Keratinocyte (primary cell): Measurements from ENCODE around the gene CHD9. TPM values are rescaled to one million over a fixed set of nuclear protein-coding genes. Genes with fewer than 3 reads are reported as not detected.

Source experiments
- DNase-seq: peaks from one replicate; pipeline ENCODE4 v3.0.0-alpha.2; 2011; ENCODE audit warnings: low read depth, missing footprints, low spot score
- FAIRE-seq: peaks from 2 replicates; lab custom pipeline; 2011; peaks lifted over from hg19 to GRCh38; lab: Jason Lieb, UNC
- H2AFZ ChIP-seq: 2 replicates; pipeline ENCODE4 v1.6.0; 2012; ENCODE audit warnings: low read length, control low read depth, inconsistent platforms; ENCODE audit not compliant: control insufficient read depth
- H3K27ac ChIP-seq: 2 replicates; pipeline ENCODE4 v1.5.1; 2011; ENCODE audit warnings: low read length; ENCODE audit not compliant: control insufficient read depth, insufficient read depth
- H3K27me3 ChIP-seq: 3 replicates; pipeline ENCODE4 v1.6.0; 2011; ENCODE audit warnings: low read length; ENCODE audit not compliant: control insufficient read depth, insufficient read depth; ENCODE audit errors: extremely low read depth
- H3K36me3 ChIP-seq, 2 experiments: 2 replicates in 1 of 2; 3 replicates in 1 of 2; pipeline ENCODE4 v1.5.1; 2011; ENCODE audit warnings: low read length in 2 of 2, mild to moderate bottlenecking in 1 of 2; ENCODE audit not compliant: control insufficient read depth in 2 of 2, insufficient read depth in 2 of 2; ENCODE audit errors: extremely low read depth in 1 of 2
- H3K4me1 ChIP-seq: 3 replicates; pipeline ENCODE4 v1.5.1; 2011; ENCODE audit warnings: low read length; ENCODE audit not compliant: control insufficient read depth, insufficient read depth; ENCODE audit errors: extremely low read depth
- H3K4me2 ChIP-seq: 3 replicates; pipeline ENCODE4 v1.6.0; 2011; ENCODE audit warnings: low read depth, low read length; ENCODE audit not compliant: control insufficient read depth, insufficient read depth; ENCODE audit errors: extremely low read depth
- H3K4me3 ChIP-seq, 3 experiments: fragments of 200-600 bp in 1 of 3; sonication (generic) in 1 of 3; 2 replicates in 2 of 3; 3 replicates in 1 of 3; pipeline ENCODE4 v1.5.1; 2011 to 2016; ENCODE audit warnings: low read length in 3 of 3, mild to moderate bottlenecking in 3 of 3, control low read depth in 2 of 3, inconsistent platforms in 1 of 3, low read depth in 1 of 3, mixed read lengths in 1 of 3, mixed run types in 1 of 3, moderate library complexity in 1 of 3; ENCODE audit not compliant: control insufficient read depth in 2 of 3, insufficient read depth in 2 of 3; ENCODE audit errors: extremely low read depth in 1 of 3
- H3K79me2 ChIP-seq: 2 replicates; pipeline ENCODE4 v1.6.0; 2012; ENCODE audit warnings: low read length; ENCODE audit not compliant: control insufficient read depth, insufficient read depth
- H3K9ac ChIP-seq: 3 replicates; pipeline ENCODE4 v1.6.0; 2011; ENCODE audit warnings: low read length; ENCODE audit not compliant: control insufficient read depth, insufficient read depth; ENCODE audit errors: extremely low read depth
- H3K9me1 ChIP-seq: 3 replicates; pipeline ENCODE4 v1.6.0; 2011; ENCODE audit warnings: low read length; ENCODE audit not compliant: control insufficient read depth, insufficient read depth; ENCODE audit errors: extremely low read depth
- H3K9me3 ChIP-seq: 2 replicates; pipeline ENCODE4 v1.5.1; 2012; ENCODE audit warnings: low read depth, low read length; ENCODE audit not compliant: control insufficient read depth
- H4K20me1 ChIP-seq: 3 replicates; pipeline ENCODE4 v1.6.0; 2011; ENCODE audit warnings: low read length; ENCODE audit not compliant: control insufficient read depth, insufficient read depth; ENCODE audit errors: extremely low read depth
- CTCF ChIP-seq, 3 experiments: IDR thresholded peaks in 1 of 3; conservative IDR thresholded peaks in 1 of 3; optimal IDR thresholded peaks in 1 of 3; 2 replicates in 2 of 3; 3 replicates in 1 of 3; pipeline versions ENCODE3 to v1.5.1; 2011; ENCODE audit warnings: low read length in 3 of 3, mild to moderate bottlenecking in 3 of 3, moderate library complexity in 2 of 3, control low read depth in 1 of 3, inconsistent platforms in 1 of 3; ENCODE audit not compliant: insufficient read depth in 2 of 3; ENCODE audit errors: extremely low read depth in 1 of 3
- EZH2 ChIP-seq: IDR thresholded peaks from one replicate; pipeline ENCODE4 v1.6.1; 2012; ENCODE audit warnings: inconsistent platforms, mild to moderate bottlenecking, low read length, moderate library complexity
- dilution Hi-C: fragments of 300-500 bp; cut with MboI; formaldehyde crosslinking; loops from one replicate; pipeline ENCODE4 v1.7.0; 2020; ENCODE audit warnings: low sequenced_read_pairs; ENCODE audit not compliant: extremely low pct_ligation_motif_present
- polyA plus RNA-seq, 5 experiments: library from polyadenylated mRNA; depleted of rRNA in 3 of 5; stranded (reverse) in 3 of 5; stranded (forward) in 1 of 5; unstranded in 1 of 5; fragments of >200 nt; gene quantifications; 1 replicate in 1 of 5; 2 replicates in 3 of 5; 3 replicates in 1 of 5; pipeline versions ENCODE4 v1.2.1 to v1.2.3, GENCODE V29; 2011 to 2012; ENCODE audit warnings: missing spikeins in 2 of 5, low read depth in 1 of 5, low replicate concordance in 1 of 5

CHD9 gene
- polyA plus RNA-seq, 1 donor (not counting 4 experiments of a cell fraction or from before 2014, with no cell fraction given): 32.8 TPM

DNA sequence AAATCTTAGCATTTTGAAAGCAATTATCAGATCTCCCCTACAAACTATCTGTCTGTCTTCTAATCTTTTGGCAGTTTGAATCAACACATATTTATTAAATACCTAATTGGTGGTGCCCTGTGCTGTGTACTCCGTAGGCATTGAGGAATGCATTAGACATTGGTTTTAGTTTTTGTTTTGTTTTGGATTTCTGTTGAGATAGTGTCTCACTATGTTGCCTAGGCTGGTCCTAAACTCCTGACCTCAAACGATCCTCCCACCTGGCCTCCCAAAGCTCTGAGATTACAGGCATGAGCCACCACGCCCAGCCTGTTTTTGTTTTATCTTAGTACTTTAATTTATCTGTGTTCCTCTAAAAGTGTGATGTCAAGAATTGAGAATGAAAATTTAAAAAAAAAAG is 254.7 kb downstream of the CHD9 start:
- Histone ChIP-seq H3K4me1 (no peaks in the 10 kb centered on the region), H3K9ac (no peak overlapping the region), H4K20me1 (no peaks in the 10 kb centered on the region), H3K27me3 (no peaks in the 10 kb centered on the region), H3K4me3 (no peak overlapping the region), H3K79me2 (no peaks in the 10 kb centered on the region), H2AFZ (no peak overlapping the region), H3K9me3 (no peaks in the 10 kb centered on the region), H3K27ac (no peak overlapping the region), H3K9me1 (no peaks in the 10 kb centered on the region), H3K4me2 (no peak overlapping the region), H3K36me3 (peaks cover 9 to 12% of the 10 kb centered on the region in 2 experiments)
- TF ChIP-seq CTCF (optimal IDR thresholded peaks at IDR 0.05 in 1 of 3, IDR thresholded peaks at IDR 0.05 in 1 of 3, conservative IDR thresholded peaks at IDR 0.05 in 1 of 3; ENCODE audit: extremely low read depth in 1 of 3, insufficient read depth in 2 of 3, low read length in 3 of 3) (no peak), EZH2 (no peak)
- no peak for FAIRE-seq
- dilution Hi-C loops: no loop called here
- DNase-seq: no peak

DNA sequence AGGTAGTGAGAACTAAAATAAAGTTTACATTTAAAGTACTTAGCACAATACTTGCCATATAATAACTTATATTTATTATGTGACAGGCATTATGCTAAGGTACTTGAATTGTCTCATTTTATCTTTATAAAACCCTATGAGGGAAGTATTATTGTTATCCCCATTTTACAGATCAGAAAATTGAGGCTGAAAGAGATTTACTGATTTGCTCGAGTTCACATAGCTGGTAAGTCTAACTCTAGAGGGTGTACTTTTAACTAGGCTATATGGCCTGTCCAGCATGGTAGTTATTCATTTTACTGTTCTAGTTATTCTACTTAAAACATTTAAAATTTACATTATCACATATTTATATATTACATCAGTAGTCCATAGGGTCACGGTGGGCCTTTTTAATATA is 266.2 kb downstream of the CHD9 start:
- no peaks in the 10 kb centered on the region for H3K79me2 ChIP-seq
- no peaks in the 10 kb centered on the region for H4K20me1 ChIP-seq
- TF ChIP-seq CTCF (optimal IDR thresholded peaks at IDR 0.05 in 1 of 3, IDR thresholded peaks at IDR 0.05 in 1 of 3, conservative IDR thresholded peaks at IDR 0.05 in 1 of 3; ENCODE audit: extremely low read depth in 1 of 3, insufficient read depth in 2 of 3, low read length in 3 of 3) (no peak), EZH2 (no peak)
- no peaks in the 10 kb centered on the region for H3K4me1 ChIP-seq
- peaks cover 9 to 15% of the 10 kb centered on the region in 2 experiments for H3K36me3 ChIP-seq
- H3K9me1 ChIP-seq: no peaks in the 10 kb centered on the region
- H3K27ac ChIP-seq: no peak overlapping the region
- no peak overlapping the region for H3K9ac ChIP-seq
- no peaks in the 10 kb centered on the region for H3K9me3 ChIP-seq
- H3K4me3 ChIP-seq: no peak overlapping the region
- no peak for FAIRE-seq
- DNase-seq: no peak
- H2AFZ ChIP-seq: no peak overlapping the region
- dilution Hi-C loops: no loop called here
- no peaks in the 10 kb centered on the region for H3K27me3 ChIP-seq
- no peak overlapping the region for H3K4me2 ChIP-seq
